GM23338 (cell line): Measurements from ENCODE around the gene ZNF488.

ENCODE experiments used
- CTCF ChIP-seq, 2 experiments: fragments of 200-600 bp in 1 of 2; sonication (generic) in 1 of 2; conservative IDR thresholded peaks; 2 replicates each; pipeline versions ENCODE4 v1.5.1 to v1.6.1; 2016 to 2017; ENCODE audit warnings: antibody characterized with exemption in 2 of 2, low read depth in 2 of 2, mild to moderate bottlenecking in 2 of 2, moderate library complexity in 1 of 2
- EZH2 ChIP-seq: fragments of 200-600 bp; sonication (generic); IDR thresholded peaks from one replicate; pipeline ENCODE4 v1.8.0; 2017; ENCODE audit warnings: antibody characterized with exemption, mild to moderate bottlenecking, low read depth; ENCODE audit not compliant: unreplicated experiment
- STAT1 ChIP-seq: IDR thresholded peaks from one replicate; pipeline ENCODE4 v1.6.1; 2016; ENCODE audit warnings: antibody characterized with exemption; ENCODE audit not compliant: unreplicated experiment

- TF ChIP-seq CTCF (conservative IDR thresholded peaks at IDR 0.05; ENCODE audit: low read depth in 2 of 2) (no peak), STAT1 (no peak), EZH2 (no peak)
These were observed 44.1 kb downstream of the ZNF488 start for GRCh38 chr10:47339759-47340607.
